A673 (cell line): ENCODE measurements around the gene GATAD2B.

Experiments
- CTCF ChIP-seq: fragments of 300-800, 200-600 bp; sonication (generic); conservative IDR thresholded peaks from 2 replicates; pipeline ENCODE4 v1.5.1; 2017; ENCODE audit warnings: low read depth, mild to moderate bottlenecking, antibody characterized with exemption, low read length, moderate library complexity, mixed read lengths
- EZH2 ChIP-seq: fragments of 200-600 bp; sonication (generic); IDR thresholded peaks from 2 replicates; pipeline ENCODE4 v1.6.1; 2017; ENCODE audit warnings: borderline replicate concordance, low read depth, mild to moderate bottlenecking, mixed read lengths, antibody characterized with exemption, low read length; ENCODE audit not compliant: poor library complexity, severe bottlenecking

- TF ChIP-seq CTCF: no peak
- TF ChIP-seq EZH2: no peak
Measured at GRCh38 chr1:153778824-153779519, 143.8 kb downstream of the GATAD2B start.
